K562 (cell line): Measurements from ENCODE around the gene CAPZA3. TPM values are rescaled to one million over a fixed set of nuclear protein-coding genes. Genes with fewer than 3 reads are reported as not detected.

ENCODE experiments used
- BACH1 ChIP-seq: fragments of 200-800 bp; sonication (Bioruptor generic); IDR thresholded peaks from 2 replicates; pipeline ENCODE4 v1.6.1; 2016; ENCODE audit warnings: missing genetic modification characterization, missing compliant biosample characterization
- CBX8 ChIP-seq: fragments of 200-600 bp; sonication (generic); IDR thresholded peaks from 2 replicates; pipeline ENCODE4 v1.6.1; 2012; ENCODE audit warnings: borderline replicate concordance, mixed run types, low read depth, mild to moderate bottlenecking, moderate library complexity, mixed read lengths, low read length, control low read depth, inconsistent platforms; ENCODE audit not compliant: poor library complexity, severe bottlenecking; ENCODE audit errors: extremely low read depth
- CHD2 ChIP-seq: IDR thresholded peaks from 2 replicates; pipeline ENCODE4 v1.6.1; 2011; ENCODE audit warnings: low read depth, low read length
- ELF1 ChIP-seq: fragments of 200-800 bp; sonication (Bioruptor generic); IDR thresholded peaks from 2 replicates; pipeline ENCODE4 v1.6.1; 2016; ENCODE audit warnings: missing genetic modification characterization, missing compliant biosample characterization
- EP300 ChIP-seq: IDR thresholded peaks from 2 replicates; pipeline ENCODE4 v1.6.1; 2012; ENCODE audit warnings: low read length, improper control_type of control experiment
- EWSR1 ChIP-seq: fragments of 450-650 bp; IDR thresholded peaks from 2 replicates; pipeline ENCODE4 v1.6.1; 2018; ENCODE audit warnings: borderline replicate concordance, mild to moderate bottlenecking, low read depth, moderate library complexity; ENCODE audit not compliant: partially characterized antibody
- FOXO4 ChIP-seq: fragments of 450-650 bp; formaldehyde crosslinking; IDR thresholded peaks from 2 replicates; pipeline ENCODE4 v1.4.0; 2020; ENCODE audit warnings: mild to moderate bottlenecking, moderate library complexity
- HSF4 ChIP-seq: fragments of 250-450 bp; sonication (Bioruptor Pico); IDR thresholded peaks from 2 replicates; pipeline ENCODE4 v2.1.2; 2022; ENCODE audit warnings: mild to moderate bottlenecking, moderate library complexity, borderline replicate concordance
- KAT7 ChIP-seq: sonication (generic); formaldehyde crosslinking; IDR thresholded peaks from 2 replicates; pipeline ENCODE4 v1.8.0; 2022; ENCODE audit warnings: missing genetic modification reagents, mild to moderate bottlenecking, borderline replicate concordance
- KAT8 ChIP-seq: fragments of 450-650 bp; IDR thresholded peaks from 2 replicates; pipeline ENCODE4 v1.6.1; 2016; ENCODE audit warnings: low read depth, mild to moderate bottlenecking
- LARP7 ChIP-seq: fragments of 450-650 bp; IDR thresholded peaks from 2 replicates; pipeline ENCODE4 v1.6.1; 2016
- NCOA2 ChIP-seq, 2 experiments: fragments of 450-650 bp; IDR thresholded peaks; 2 replicates each; pipeline ENCODE4 v1.6.1; 2018; ENCODE audit warnings: mild to moderate bottlenecking in 2 of 2, moderate library complexity in 1 of 2; ENCODE audit not compliant: partially characterized antibody in 2 of 2
- NFIC ChIP-seq: fragments of 450-650 bp; IDR thresholded peaks from 2 replicates; pipeline ENCODE4 v1.6.1; 2017; ENCODE audit warnings: mild to moderate bottlenecking, inconsistent platforms
- PTBP1 ChIP-seq: fragments of 200-400 bp; formaldehyde crosslinking; IDR thresholded peaks from 2 replicates; pipeline ENCODE4 v1.6.1; 2017; ENCODE audit warnings: low read depth, low read length
- SMARCA4 ChIP-seq: fragments of 450-650 bp; IDR thresholded peaks from 2 replicates; pipeline ENCODE4 v1.6.1; 2016
- SNIP1 ChIP-seq: fragments of 450-650 bp; IDR thresholded peaks from 2 replicates; pipeline ENCODE4 v1.7.1; 2017; ENCODE audit warnings: low read depth, mild to moderate bottlenecking
- SREBF1 ChIP-seq: fragments of 150-350 bp; IDR thresholded peaks from 2 replicates; pipeline ENCODE4 v1.6.1; 2014; ENCODE audit warnings: antibody characterized with exemption, low read depth, low read length, borderline replicate concordance
- SRSF3 ChIP-seq: fragments of 200-400 bp; formaldehyde crosslinking; IDR thresholded peaks from 2 replicates; pipeline ENCODE4 v1.6.1; 2016; ENCODE audit warnings: mild to moderate bottlenecking, low read length, moderate library complexity; ENCODE audit not compliant: insufficient read depth
- STAT5A ChIP-seq: IDR thresholded peaks from 2 replicates; pipeline ENCODE4 v1.6.1; 2012; ENCODE audit warnings: low read length, inconsistent platforms, borderline replicate concordance
- TEAD4 ChIP-seq, 2 experiments: sonication (generic) in 1 of 2; formaldehyde crosslinking in 1 of 2; IDR thresholded peaks; 2 replicates each; pipeline versions ENCODE4 v1.6.1 to v1.8.0; 2012 to 2022; ENCODE audit warnings: borderline replicate concordance in 1 of 2, inconsistent platforms in 1 of 2, low read length in 1 of 2, mild to moderate bottlenecking in 1 of 2, missing genetic modification reagents in 1 of 2
- U2AF2 ChIP-seq: fragments of 200-400 bp; formaldehyde crosslinking; optimal IDR thresholded peaks from 2 replicates; pipeline ENCODE3; 2017; ENCODE audit warnings: low read depth, mild to moderate bottlenecking, low read length
- ZBTB7A ChIP-seq: IDR thresholded peaks from 2 replicates; pipeline ENCODE4 v1.6.1; 2011; ENCODE audit warnings: low read depth, mild to moderate bottlenecking, low read length, moderate library complexity, borderline replicate concordance; ENCODE audit not compliant: control insufficient read depth
- ZKSCAN3 ChIP-seq: fragments of 250-450 bp; sonication (Bioruptor Pico); IDR thresholded peaks from 2 replicates; pipeline ENCODE4 v1.4.0; 2020
- ZNF146 ChIP-seq: IDR thresholded peaks from one replicate; pipeline ENCODE4 v1.6.1; 2018; ENCODE audit warnings: missing compliant biosample characterization; ENCODE audit not compliant: unreplicated experiment
- ZNF253 ChIP-seq: fragments of 250-450 bp; sonication (Bioruptor Pico); conservative IDR thresholded peaks from 2 replicates; pipeline ENCODE4 v1.6.1; 2021; ENCODE audit warnings: mild to moderate bottlenecking
- ZNF347 ChIP-seq: fragments of 450-650 bp; formaldehyde crosslinking; IDR thresholded peaks from 2 replicates; pipeline ENCODE4 v1.4.0; 2020; ENCODE audit warnings: low read depth, mild to moderate bottlenecking, moderate library complexity
- ZNF449 ChIP-seq: fragments of 250-450 bp; sonication (Bioruptor Pico); IDR thresholded peaks from 2 replicates; pipeline ENCODE4 v1.8.0; 2022; ENCODE audit warnings: moderate library complexity, mild to moderate bottlenecking, inconsistent platforms
- ZNF766 ChIP-seq: fragments of 200-800 bp; sonication (Bioruptor generic); conservative IDR thresholded peaks from 2 replicates; pipeline ENCODE4 v1.6.1; 2016; ENCODE audit warnings: missing genetic modification characterization, missing compliant biosample characterization
- ZNF79 ChIP-seq: fragments of 250-450 bp; sonication (Bioruptor Pico); IDR thresholded peaks from 2 replicates; pipeline ENCODE4 v1.4.0; 2020; ENCODE audit warnings: low read depth, mild to moderate bottlenecking, moderate library complexity
- polyA plus RNA-seq, 8 experiments: library from polyadenylated mRNA; depleted of rRNA in 4 of 8; stranded (reverse) in 5 of 8; unstranded in 3 of 8; fragments of >200 nt; fragmentation: Nextera tagmentation in 2 of 8; fragmentation: Illumina TruSeq in 1 of 8; extraction: Ambion mirVana in 2 of 8; extraction: Trizol in 1 of 8; gene quantifications; 2 replicates each; pipeline versions ENCODE4 v1.2.1 to v1.2.3, GENCODE V29; 2011 to 2014; ENCODE audit warnings: inconsistent platforms in 1 of 8, missing spikeins in 1 of 8
- total RNA-seq, 7 experiments: library from RNA; depleted of rRNA in 6 of 7; stranded (reverse); fragments of >200 nt in 6 of 7; fragmentation: Illumina TruSeq in 2 of 7; extraction: Trizol in 2 of 7; gene quantifications; 2 replicates each; pipeline versions ENCODE4 v1.2.1 to v1.2.3, GENCODE V29; 2011 to 2021; ENCODE audit warnings: low replicate concordance in 1 of 7

CAPZA3 gene
- total and polyA plus RNA-seq, 9 of the 15 experiments (the other 6 are each of a cell fraction or from before 2014, with no cell fraction given) = not detected

- TF ChIP-seq KAT8 (no peak), CBX8 (no peak), NFIC (no peak), LARP7 (no peak), CHD2 (no peak), STAT5A (no peak), HSF4 (CRISPR knock-in tag) (no peak), SNIP1 (no peak), ZKSCAN3 (CRISPR knock-in tag) (no peak), BACH1 (tag) (no peak), EP300 (peak; percentile 55; the same call in 1 of the 2 replicates), SMARCA4 (peak; percentile 86), ZNF253 (CRISPR knock-in tag) (no peak), FOXO4 (CRISPR knock-in tag) (no peak), SRSF3 (no peak), ZNF146 (CRISPR knock-in tag) (no peak), EWSR1 (no peak), U2AF2 (no peak), NCOA2 (IDR thresholded peaks at IDR 0.05; ENCODE audit: partially characterized antibody in 2 of 2) (no peak), KAT7 (CRISPR knock-in tag) (no peak), ZNF449 (CRISPR knock-in tag) (no peak), ZNF347 (no peak), TEAD4 (IDR thresholded peaks at IDR 0.05; ENCODE audit: low read length) (peak; percentile 66), TEAD4 (CRISPR knock-in tag; IDR thresholded peaks at IDR 0.05; ENCODE audit: borderline replicate concordance) (no peak), ZNF766 (CRISPR knock-in tag) (no peak), ZNF79 (CRISPR knock-in tag) (no peak), SREBF1 (no peak), ELF1 (no peak), ZBTB7A (no peak), PTBP1 (no peak)
Observed at GRCh38 chr12:18696971-18697602, 40.8 kb upstream of the CAPZA3 start (continued).
